HG02840 (cell line): Measurements from ENCODE around the gene MKX.

ENCODE experiments used
- ATAC-seq: cut with Tn5 transposase; IDR thresholded peaks from one replicate; pipeline ENCODE4 v1.9.1; 2021; ENCODE audit warnings: mild to moderate bottlenecking, moderate library complexity, moderate number of reproducible peaks; ENCODE audit not compliant: unreplicated experiment, low FRiP score

MKX gene

DNA sequence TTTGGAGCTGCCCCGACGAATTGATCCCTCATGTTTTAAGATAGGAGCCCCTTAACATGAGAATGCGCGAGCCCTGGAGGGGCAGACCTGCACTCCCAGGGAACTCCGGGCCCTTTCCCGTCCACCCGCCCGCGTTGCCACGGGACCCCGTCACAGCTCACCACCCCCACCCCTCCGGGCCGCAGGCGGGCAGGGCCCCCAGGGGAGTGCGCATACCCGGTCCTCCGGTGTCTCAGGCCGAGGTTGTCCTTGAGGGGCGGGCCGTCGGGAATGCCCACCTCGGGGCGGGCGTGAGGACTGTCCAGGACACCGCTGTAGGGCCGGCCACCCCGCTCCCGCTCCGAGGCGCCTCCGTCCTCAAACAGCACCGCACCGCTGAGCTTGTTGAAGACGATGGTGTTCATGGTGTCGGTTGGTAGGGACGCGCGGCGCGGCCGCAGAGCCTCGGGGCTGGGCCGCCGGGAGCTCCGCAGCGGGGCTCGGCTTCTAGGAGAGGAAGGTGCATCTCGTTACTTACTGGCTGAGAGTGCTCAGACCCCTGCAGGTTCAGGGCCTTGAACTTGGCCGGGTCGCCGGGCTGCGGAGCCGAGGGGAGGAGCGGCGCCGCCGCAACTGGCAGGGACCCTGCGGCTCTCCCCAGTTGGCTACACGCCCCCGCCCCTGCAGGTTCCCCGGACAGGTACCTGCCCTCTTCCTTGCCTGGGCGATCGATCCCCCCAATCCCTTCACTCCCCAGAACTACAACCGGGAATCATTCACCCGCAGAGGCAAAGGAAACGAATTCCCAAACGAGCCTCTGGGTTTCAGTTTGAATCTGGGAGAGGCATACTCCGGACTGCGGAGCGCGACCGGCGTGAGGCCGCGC is 2.4 kb downstream of the MKX start:
- ATAC-seq = no peak

DNA sequence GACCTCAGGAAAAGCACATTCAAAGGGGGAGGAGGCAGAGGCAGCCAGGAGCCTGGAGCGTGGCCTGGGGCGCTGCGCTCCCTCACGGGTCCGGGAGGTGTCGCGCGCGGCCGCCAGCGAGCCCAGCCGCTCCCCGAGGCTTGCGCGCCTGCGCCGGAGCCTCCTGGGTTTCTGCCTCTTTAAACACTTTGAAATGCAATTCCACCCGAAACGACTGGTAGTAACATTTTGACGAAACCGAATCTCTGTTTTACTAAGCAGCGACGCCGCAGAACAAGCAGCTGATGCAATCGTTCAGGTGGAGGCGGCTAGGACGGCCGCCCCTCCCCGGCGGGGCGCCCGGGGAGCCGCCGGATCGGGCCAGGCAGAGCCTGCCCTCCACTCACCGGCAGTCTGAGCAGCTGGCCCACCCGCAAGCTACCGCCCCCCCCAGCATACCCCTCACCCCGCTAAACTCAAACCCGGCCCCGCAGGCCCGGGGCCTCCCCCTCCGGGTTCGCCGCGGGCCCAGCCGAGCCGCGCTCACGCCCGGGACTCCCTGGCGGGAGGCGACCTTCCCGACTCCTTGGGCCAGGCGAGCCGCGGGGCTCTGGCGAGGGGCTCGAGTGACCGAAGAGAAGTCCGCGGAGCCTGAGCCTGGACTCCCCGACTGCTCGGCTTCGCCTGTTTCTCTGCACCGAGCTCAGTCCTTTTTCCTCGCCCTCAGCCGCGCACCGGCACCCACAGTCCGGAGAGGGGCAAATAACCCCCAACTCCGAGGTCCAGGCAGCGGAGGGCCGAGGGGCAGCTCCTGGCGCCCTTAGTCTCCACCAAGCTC is 3.2 kb downstream of the MKX start:
- peak; percentile 85 for ATAC-seq

DNA sequence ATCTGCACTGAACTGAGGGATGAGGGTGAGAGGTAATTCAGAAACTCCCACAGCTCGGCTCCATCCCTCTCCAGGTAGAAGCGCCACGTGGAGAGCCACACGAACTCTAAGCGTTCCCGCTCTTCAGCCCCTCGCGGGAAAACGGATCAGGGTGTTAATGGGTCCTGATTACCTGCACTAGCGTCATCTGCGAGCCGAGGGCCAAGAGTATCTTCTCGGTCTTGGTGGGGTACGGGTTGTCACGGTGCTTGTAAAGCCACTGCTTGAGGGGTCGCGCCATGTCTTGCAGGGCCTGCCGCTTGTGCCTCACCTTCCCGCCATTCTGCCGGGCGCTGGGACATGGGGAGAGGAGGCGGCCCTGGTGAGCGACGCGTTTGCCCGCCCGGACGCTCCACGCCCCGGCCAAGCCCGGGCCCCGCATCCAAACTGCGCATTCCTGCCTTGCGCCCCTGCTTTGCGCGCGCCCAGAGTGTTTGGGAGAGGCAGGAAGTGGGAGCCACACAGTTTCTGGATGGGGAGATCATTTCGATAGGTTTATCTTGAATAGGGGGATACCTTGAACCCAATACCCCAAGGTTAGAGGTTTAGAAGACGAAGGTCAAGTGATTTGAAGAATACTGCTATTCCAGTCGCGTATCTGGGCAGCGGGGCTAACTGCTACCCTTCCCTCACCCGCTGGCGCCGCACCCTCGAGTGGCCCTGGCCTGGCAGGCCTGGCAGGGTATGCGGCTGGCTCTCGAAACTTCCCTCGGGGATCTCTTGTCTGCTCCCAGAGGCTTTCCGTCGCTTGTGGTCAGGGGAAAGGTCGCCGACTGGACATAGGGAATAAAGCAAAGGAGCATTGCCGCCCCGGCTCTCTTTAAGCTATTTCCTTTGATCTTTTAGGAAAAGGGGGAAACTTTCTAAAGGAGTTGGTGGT is 4.2 kb downstream of the MKX start:
- ATAC-seq = no peak

DNA sequence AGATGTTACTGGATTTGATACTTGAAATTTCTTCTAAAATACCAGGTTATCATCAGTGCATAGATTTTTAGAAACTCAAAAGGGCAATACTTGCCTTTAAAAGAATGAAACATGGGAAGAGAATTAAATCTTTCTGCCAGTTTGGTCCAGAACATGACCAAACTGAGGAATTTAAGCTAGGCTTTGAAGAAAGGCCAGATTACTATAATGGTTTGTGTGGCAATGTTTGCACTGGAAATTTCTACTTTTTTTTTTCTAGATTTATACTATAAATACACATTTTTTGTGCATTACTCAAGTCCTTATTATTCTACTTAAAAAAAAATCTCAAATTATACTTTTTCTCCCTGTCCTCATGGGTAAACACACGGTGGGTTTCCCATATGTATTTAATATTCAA is 9.2 kb downstream of the MKX start:
- ATAC-seq = no peak

GRCh38 chr10:27730041-27730440 is 15.6 kb downstream of the MKX start:
- no peak for ATAC-seq

GRCh38 chr10:27728338-27728737 is 17.3 kb downstream of the MKX start:
- no peak for ATAC-seq

- ATAC-seq = no peak
Observed at GRCh38 chr10:27724287-27724686, 21.3 kb downstream of the MKX start.

DNA sequence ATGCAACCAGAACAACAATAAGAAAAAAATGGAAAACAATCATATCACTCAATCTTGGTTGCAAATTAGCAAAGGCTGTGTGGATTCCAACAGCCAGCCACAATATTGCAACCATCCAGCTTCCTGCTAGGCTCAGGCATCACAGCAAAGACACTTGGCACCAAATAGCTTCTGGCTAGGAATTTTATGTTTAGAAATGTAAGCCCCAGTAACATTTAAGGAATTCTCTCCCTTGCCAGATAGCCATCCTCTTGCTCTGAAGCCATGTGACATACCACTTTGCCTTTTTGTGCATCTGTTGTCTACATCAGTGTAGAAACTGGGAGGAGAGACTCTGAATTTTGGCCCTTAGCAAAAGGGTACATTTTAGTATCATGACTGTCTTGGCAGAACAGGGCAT is 22.2 kb downstream of the MKX start:
- no peak for ATAC-seq

- no peak for ATAC-seq
Observed at GRCh38 chr10:27720529-27720928, 25.1 kb downstream of the MKX start.

- ATAC-seq = no peak
Observed at GRCh38 chr10:27719052-27719451, 26.6 kb downstream of the MKX start.

GRCh38 chr10:27717861-27718260 is 27.8 kb downstream of the MKX start:
- ATAC-seq = no peak

DNA sequence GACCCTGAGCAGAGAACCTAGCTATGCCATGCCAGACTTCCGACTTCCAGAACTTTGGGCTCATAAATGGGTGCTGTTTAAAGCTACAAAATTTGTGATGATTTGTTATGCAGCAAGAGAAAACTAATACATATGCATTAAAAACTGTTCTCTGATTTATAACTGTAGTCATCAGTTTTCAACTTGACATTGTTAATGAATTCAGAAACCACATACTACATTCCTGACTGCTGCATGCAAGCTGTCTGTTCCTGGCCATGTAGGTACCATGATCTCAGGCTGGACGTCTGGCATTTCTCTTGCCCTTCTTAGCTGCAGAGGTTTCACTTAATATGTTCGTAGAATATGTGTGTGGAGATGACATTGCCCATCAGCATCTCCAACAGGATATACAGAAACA is 28.4 kb downstream of the MKX start:
- no peak for ATAC-seq

- ATAC-seq = no peak
Observed at GRCh38 chr10:27716521-27716920, 29.1 kb downstream of the MKX start.

DNA sequence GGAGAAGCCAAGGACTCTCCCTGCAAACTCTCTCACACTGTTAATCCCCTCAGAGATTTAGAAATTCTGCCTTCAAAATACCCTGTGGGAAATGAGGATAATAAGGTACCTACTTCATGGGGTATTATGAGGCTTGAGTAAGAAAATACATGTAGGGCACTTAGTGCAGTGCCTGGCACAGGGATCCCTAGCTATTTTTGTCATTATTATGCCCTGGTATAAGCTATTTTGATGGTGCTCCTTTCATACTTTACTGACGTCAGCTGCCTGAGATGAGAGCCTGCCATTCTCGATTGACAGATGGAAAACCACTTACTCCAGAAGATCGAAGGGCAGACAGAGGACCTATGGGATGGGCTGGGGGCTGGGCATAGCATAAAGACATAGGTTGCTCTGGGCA is 30.1 kb downstream of the MKX start:
- ATAC-seq = no peak

DNA sequence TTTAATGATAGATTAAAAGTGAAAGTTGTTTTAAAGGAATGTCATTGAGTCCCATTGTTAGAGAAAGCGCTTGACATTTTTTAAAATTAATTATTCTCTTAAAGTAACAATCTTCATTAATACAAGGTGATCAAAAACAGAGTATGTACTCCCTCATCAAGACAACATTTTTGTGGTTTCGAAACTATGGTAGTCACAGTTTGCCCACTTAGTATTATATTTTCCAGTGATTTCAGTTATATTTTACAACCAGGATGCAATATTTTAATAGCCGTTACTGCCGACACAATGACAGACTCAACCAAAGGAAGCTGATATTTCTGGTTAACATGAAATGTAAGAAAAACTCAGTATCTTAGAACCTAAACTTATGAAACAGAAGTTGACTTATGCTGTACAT is 31.3 kb downstream of the MKX start:
- ATAC-seq = no peak

DNA sequence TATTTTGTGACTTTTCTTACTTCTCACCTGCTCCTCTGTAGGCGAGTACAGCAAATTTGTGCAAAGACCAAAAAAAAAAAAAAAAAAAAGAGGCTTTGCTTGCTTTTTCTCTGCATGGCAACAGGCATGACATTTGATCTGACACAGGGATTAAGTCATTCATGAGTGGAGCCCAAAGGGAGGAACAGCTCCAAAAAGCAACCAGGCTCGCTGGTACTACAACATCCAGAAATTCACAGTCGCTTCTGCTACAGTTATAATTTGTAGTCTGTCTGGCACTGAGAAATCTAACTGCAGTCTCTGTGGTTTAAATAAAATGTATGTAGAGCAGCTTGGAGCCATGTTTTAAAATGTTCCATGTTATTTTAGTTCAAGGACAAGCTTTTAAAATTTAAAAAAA is 31.7 kb downstream of the MKX start:
- no peak for ATAC-seq

GRCh38 chr10:27710014-27710413 is 35.6 kb downstream of the MKX start:
- ATAC-seq = no peak

DNA sequence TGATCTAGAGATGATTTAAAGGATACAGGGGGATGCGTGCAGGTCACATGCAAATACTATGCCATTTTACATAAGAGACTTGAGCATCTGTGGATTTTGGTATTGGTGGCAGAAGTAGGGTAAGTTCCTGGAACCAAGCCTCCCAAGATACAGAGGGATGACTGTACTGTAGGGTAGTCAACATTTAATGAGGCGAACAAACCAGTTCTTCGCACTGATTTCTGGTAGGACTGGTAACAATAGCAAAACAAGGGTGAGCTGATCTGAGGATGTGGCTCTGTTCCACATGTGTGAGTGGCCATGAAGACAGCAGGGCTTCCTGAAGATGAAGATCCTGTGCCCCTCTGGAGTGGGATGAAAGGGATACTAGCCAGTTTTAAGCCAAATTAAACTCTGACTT is 36.3 kb downstream of the MKX start:
- no peak for ATAC-seq

- ATAC-seq = no peak
Observed at GRCh38 chr10:27701938-27702537, 43.6 kb downstream of the MKX start.

DNA sequence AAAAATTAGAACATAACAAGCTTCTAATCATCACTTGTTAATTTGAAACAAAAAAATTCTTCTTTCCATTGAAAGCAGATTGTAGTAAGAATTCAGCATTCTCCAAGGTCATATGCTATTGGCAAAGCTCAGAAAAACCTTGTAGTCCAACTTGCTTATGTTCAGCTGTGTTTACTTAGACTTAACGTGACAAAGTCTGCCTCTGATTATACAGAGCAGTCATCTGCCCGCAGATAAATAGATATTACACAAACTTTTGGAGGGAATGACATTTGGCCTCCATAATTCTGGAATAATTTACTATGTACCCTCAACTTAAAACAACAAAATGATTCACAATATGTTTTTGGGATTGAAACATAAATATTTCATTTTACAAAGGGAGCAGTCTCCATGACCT is 45.8 kb downstream of the MKX start:
- ATAC-seq = no peak
